KOPT-K1 (cell line): ENCODE data around the gene CAPN13.

Source experiments
- H3K27ac ChIP-seq: fragments of 200-600 bp; sonication (generic); 2 replicates; pipeline ENCODE4 v1.5.1; 2016; ENCODE audit warnings: antibody characterized with exemption, mild to moderate bottlenecking, low read depth, low read length; ENCODE audit not compliant: poor library complexity, severe bottlenecking
- H3K36me3 ChIP-seq: fragments of 200-600 bp; sonication (generic); 2 replicates; pipeline ENCODE4 v1.5.1; 2017; ENCODE audit warnings: antibody characterized with exemption, mild to moderate bottlenecking, low read length, moderate library complexity; ENCODE audit not compliant: insufficient read depth
- H3K9me3 ChIP-seq: fragments of 200-600 bp; sonication (generic); 2 replicates; pipeline ENCODE4 v1.5.1; 2017; ENCODE audit warnings: antibody characterized with exemption, low read length, mild to moderate bottlenecking; ENCODE audit not compliant: insufficient read depth, poor library complexity, severe bottlenecking

Gene CAPN13

GRCh38 chr2:30731706-30732105 is 75.5 kb downstream of the CAPN13 start:
- Histone ChIP-seq H3K36me3 (no peaks in the 10 kb centered on the region), H3K27ac (no peak overlapping the region), H3K9me3 (no peaks in the 10 kb centered on the region)

GRCh38 chr2:30730736-30731647 is 76.3 kb downstream of the CAPN13 start:
- H3K9me3 ChIP-seq = no peaks in the 10 kb centered on the region
- no peak overlapping the region for H3K27ac ChIP-seq
- no peaks in the 10 kb centered on the region for H3K36me3 ChIP-seq

GRCh38 chr2:30729031-30729430 is 78.2 kb downstream of the CAPN13 start:
- Histone ChIP-seq H3K9me3 (no peaks in the 10 kb centered on the region), H3K36me3 (no peaks in the 10 kb centered on the region), H3K27ac (no peak overlapping the region)

GRCh38 chr2:30722936-30723725 is 84.1 kb downstream of the CAPN13 start:
- no peak overlapping the region for H3K27ac ChIP-seq
- no peaks in the 10 kb centered on the region for H3K9me3 ChIP-seq
- H3K36me3 ChIP-seq = no peaks in the 10 kb centered on the region

GRCh38 chr2:30721668-30722647 is 85.3 kb downstream of the CAPN13 start:
- Histone ChIP-seq H3K36me3 (no peaks in the 10 kb centered on the region), H3K9me3 (no peaks in the 10 kb centered on the region), H3K27ac (no peak overlapping the region)

- Histone ChIP-seq H3K27ac (no peak overlapping the region), H3K9me3 (no peaks in the 10 kb centered on the region), H3K36me3 (no peaks in the 10 kb centered on the region)
These were observed 86.0 kb downstream of the CAPN13 start for GRCh38 chr2:30721241-30721640.

- no peaks in the 10 kb centered on the region for H3K9me3 ChIP-seq
- no peak overlapping the region for H3K27ac ChIP-seq
- H3K36me3 ChIP-seq = no peaks in the 10 kb centered on the region
These were observed 90.1 kb downstream of the CAPN13 start for GRCh38 chr2:30717081-30717650.

- Histone ChIP-seq H3K36me3 (no peaks in the 10 kb centered on the region), H3K9me3 (no peaks in the 10 kb centered on the region), H3K27ac (no peak overlapping the region)
These were observed 90.9 kb downstream of the CAPN13 start for GRCh38 chr2:30716123-30716900.

GRCh38 chr2:30714811-30715709 is 92.2 kb downstream of the CAPN13 start:
- Histone ChIP-seq H3K27ac (no peak overlapping the region), H3K9me3 (no peaks in the 10 kb centered on the region), H3K36me3 (no peaks in the 10 kb centered on the region)

GRCh38 chr2:30713698-30714097 is 93.5 kb downstream of the CAPN13 start:
- Histone ChIP-seq H3K9me3 (no peaks in the 10 kb centered on the region), H3K27ac (peak overlapping the region; percentile 33), H3K36me3 (no peaks in the 10 kb centered on the region)

- Histone ChIP-seq H3K9me3 (no peaks in the 10 kb centered on the region), H3K36me3 (no peaks in the 10 kb centered on the region), H3K27ac (no peak overlapping the region)
These were observed 95.6 kb downstream of the CAPN13 start for GRCh38 chr2:30711646-30712085.

GRCh38 chr2:30710461-30710860 is 96.8 kb downstream of the CAPN13 start:
- no peaks in the 10 kb centered on the region for H3K9me3 ChIP-seq
- H3K27ac ChIP-seq = no peak overlapping the region
- H3K36me3 ChIP-seq = no peaks in the 10 kb centered on the region

GRCh38 chr2:30710016-30710415 is 97.2 kb downstream of the CAPN13 start:
- no peaks in the 10 kb centered on the region for H3K36me3 ChIP-seq
- no peak overlapping the region for H3K27ac ChIP-seq
- no peaks in the 10 kb centered on the region for H3K9me3 ChIP-seq
